Erythroblast (primary cell): ENCODE data around the gene LRRC3B.

Experiments used
- GATA1 ChIP-seq: IDR thresholded peaks from 2 replicates; pipeline ENCODE4 v1.6.1; 2011; ENCODE audit warnings: low read depth, mild to moderate bottlenecking, control low read depth, low read length, moderate library complexity
- POLR2A ChIP-seq: IDR thresholded peaks from 2 replicates; pipeline ENCODE4 v1.6.1; 2011; ENCODE audit warnings: mild to moderate bottlenecking, low read length

DNA sequence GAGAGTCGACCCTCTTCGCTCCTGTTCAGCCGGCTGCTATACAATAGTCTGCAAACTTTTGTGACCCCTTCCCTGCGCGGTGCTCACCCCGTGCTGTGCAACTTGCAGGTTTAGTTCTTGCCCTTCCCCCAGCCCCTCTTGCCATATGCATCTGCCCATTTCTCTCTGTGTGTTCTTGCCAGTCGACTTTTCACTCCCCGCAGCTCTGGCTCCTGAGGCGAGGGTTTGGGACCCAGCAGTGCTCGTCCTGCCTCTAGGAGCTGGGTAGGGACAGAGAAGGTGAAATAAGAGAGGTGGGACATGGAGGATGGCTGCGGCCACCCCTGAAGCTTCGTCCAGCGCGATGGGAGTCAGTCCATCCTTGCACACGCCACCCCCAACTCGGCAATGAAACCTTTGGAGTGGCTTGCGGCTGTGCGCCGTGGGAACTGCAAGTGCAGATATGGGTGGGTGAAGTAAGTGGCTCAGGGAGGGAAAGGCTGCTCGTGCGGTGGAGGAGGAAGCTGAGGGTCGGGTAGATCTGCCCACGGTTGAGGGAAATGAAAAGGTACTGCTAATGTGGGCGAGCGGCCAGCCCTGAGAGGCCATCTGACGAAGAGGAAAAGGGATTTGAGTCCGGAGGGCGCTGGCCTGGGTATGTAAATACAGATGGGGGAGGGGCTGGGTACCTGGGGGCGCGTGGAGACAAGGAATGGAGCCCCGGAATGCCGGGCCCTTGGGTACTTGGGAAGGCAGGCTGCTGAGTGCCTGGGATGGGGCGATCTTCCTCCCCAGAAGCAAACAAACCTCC, 1.0 kb downstream of the LRRC3B start:
- TF ChIP-seq POLR2A (no peak), GATA1 (no peak)
